OCI-LY1 (cell line): ENCODE measurements around the gene PRRT1.
A peak's percentile ranks its signal among the peaks of the same experiment; 100 is the strongest.

Experiments used
- CTCF ChIP-seq: fragments of 200-600 bp; sonication (generic), shearing (Covaris generic); IDR thresholded peaks from 2 replicates; pipeline ENCODE4 v1.5.1; 2017; ENCODE audit warnings: mild to moderate bottlenecking, antibody characterized with exemption, low read length, moderate library complexity, mixed read lengths
- EZH2 ChIP-seq: fragments of 200-600 bp; sonication (generic), shearing (Covaris generic); IDR thresholded peaks from 2 replicates; pipeline ENCODE4 v1.8.0; 2017; ENCODE audit warnings: borderline replicate concordance, mixed run types, mild to moderate bottlenecking, antibody characterized with exemption, low read length, moderate library complexity, mixed read lengths

GRCh38 chr6:32153564-32154513 lies 2.1 kb upstream of the PRRT1 start, which contains the start of gene PPT2:
- peak; percentile 12; the same call in 1 of the 2 replicates for TF ChIP-seq CTCF
- TF ChIP-seq EZH2: no peak
